GM21381 (cell line): ENCODE data around the gene ANKRD62.
"Not testable (repeated sequence)": the region's sequence is repeated elsewhere in the genome, so short reads cannot be mapped to it uniquely, and the experiment has no call there.

Experiments
- ATAC-seq: cut with Tn5 transposase; IDR thresholded peaks from one replicate; pipeline ENCODE4 v1.9.1; 2021; ENCODE audit warnings: mild to moderate bottlenecking, moderate library complexity; ENCODE audit not compliant: unreplicated experiment

Gene ANKRD62

DNA sequence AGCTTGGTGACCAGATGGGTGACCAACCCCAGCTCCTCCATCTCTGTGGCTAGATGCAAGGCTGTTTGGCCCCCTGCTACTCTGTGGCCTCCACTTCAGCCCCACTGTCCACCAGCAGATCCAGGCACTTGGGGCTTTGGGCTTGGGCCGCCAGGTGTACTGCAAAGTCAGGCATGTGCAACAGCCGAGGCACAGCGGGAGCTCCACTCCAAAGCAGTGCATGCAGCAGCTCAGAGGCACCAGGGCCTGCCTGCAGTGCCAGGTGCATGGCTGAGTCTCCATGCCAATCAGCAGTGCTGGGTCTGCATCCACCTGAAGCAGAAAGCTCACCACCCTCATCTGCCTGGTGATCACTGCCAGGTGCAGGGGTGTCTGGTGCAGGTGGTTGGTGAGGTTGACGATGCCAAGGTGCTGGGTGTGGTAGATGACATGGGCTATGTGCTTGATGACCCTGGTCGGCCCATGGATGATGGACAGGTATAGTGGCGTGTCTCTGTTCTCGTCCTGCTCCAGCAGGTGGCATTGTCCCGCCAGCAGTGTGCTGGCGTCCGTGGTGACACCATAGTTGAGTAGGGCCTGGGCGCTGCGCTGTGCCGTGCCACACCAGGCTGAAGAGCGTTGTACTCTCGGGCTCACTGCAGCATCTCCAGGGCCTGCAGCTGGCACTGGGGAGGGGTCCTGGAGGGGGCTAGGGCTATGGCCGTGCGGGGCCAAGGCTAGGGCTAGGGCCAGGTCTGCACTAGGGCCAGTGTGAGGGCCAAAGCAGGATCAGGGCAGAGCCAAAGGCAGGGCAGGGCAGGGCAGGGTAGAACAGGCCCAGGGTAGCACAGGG lies 1.0 kb upstream of the ANKRD62 start:
- ATAC-seq = no peak

DNA sequence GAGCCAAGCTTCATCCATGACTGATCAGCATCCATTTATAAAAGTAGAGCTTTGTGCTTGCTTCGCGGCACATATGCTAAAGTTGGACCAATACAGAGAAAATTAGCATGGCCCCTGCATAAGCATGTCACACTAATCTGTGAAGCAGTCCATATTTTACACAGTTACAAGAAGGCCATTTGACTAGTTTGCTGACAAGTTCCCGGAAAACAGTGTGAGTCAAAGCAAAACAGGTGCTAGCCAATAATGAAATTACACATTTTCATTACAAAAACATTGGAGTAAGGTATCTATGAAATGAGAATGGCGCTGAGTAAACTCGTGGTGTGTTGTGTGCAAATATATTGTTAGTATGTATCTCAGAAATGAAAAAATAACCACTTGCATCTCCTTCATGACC lies 4.7 kb downstream of the ANKRD62 start:
- no peak for ATAC-seq

DNA sequence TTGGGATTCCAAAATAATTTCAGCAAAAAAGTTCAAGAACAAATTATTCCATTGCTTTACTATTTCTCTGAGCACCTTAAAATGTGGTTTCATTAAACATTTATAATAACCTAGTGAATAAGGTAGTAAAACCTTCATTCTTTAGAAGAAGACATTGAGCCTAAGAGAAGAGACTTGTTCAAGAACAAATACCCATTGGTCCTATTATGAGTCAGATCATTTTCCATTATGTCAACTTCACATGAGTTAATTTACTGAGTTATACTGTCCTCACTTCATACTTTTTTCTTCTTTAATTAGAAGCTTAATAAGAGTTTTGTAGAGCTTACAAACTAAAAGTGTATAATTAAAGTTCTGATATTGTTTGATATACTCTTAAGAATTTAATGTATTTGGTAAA lies 5.5 kb downstream of the ANKRD62 start:
- no peak for ATAC-seq

DNA sequence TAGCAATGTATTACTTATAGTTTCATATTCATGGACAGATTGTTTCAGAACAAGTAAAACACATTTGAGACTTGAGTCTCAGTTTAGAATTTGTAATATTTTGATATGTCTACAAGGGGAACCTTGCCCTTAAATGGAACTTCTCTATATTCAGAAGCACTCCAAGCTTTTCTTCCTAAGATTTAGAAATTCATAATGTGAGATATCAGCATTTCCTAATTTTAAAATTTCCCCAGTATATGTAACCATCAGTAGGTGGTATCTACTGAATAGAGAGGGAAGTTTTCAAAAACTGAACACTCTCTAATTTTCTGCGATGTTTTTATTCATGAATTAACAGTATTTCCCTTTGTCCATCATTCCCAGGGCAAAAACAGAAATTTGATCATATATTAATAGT lies 7.6 kb downstream of the ANKRD62 start:
- ATAC-seq = no peak

DNA sequence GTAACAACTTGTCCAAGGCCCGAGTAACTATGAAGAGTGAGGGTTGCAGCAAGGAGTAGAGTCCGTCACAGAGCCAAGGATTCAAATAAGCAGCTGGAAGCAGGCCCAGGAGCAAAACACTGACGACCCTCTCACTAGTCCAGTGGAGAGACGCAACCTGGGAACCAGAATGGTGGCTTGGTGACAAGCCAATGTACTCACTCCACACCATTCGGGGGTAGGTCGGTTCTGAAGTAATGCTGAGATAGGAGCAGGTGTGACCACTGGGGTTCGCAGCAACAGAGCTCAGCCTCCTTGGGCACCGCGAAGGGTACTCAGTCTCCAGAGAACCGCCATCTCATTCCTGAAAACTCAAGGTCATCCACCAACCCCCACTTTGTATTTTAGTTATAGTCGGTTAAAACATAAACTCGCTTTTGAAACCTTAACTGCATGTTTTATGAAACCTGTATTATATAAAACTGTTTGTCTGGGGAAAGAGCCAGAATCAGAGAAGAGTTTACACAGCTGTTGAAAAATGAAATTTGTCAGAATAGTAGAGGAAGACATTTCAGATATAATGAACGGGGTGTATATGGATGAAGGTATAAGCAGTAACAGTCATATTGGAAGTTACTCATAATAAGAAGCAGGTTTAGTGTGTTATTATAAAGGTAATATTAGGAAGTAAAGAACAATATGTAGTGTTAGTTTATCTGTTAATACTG lies 8.6 kb downstream of the ANKRD62 start:
- ATAC-seq = no peak

DNA sequence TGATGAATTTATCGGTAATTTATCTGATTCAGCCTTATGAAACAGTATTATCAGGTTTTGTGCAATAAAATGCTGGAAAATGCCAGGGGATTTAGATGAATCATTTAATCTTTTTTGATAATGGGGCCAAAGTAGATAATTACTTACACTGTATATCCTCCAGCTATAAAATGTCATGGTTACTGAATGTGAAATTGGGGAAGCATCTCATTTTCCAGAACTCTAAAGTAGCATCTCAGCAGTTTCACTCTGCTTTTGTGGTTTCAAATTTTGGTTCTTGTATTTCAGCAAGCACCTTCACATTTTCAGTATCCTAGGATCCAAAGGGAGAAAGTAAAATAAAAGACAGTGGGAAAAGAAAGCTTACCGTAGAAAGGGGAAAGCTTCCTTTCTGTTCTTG lies 12.8 kb downstream of the ANKRD62 start:
- ATAC-seq = no peak

DNA sequence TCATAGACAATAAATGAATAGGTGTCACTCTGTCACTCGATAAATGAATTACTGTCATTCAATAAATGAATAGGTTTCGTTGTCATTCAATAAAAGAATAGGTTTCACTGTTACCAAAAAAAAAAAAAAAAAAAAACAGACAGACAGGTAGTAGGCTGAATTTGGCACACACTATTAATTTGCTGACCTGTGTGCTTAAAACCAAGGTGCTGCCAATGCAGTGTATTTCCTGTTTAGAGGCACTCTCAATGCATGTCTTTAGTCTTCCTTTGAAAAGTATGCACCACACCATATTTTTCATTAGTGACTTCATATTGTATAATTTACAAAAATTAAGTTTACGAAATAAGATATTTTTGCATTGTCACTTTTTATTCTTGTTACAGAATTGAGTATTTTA lies 16.2 kb downstream of the ANKRD62 start:
- no peak for ATAC-seq

DNA sequence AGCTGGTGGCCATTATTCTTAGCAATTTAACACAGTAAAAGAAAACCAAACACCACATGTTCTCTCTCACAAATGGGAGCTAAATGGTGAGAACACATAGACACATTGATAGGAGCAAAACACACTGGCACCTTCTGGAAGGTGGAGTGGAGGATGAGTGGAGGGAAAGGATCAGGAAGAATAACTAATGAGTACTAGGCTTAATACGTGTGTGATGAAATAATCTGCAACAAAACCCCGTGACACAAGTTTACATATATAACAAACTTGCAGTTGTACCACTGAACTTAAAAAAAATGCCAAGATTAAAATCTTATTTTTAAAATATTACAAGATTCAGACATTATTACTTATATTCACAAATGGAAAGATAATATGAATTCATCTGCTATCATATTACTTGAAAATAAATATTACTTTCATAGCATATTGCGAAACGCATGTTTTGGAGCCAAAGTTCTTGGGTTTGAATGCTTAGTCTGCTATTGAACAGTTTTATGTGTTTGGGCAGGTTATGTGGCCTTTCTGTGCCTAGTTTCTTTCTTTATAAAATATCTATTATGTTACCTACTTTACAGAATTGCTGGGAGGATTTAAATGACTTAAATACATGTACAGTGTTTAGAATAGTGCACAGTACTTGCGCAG lies 20.5 kb downstream of the ANKRD62 start:
- ATAC-seq = no peak

DNA sequence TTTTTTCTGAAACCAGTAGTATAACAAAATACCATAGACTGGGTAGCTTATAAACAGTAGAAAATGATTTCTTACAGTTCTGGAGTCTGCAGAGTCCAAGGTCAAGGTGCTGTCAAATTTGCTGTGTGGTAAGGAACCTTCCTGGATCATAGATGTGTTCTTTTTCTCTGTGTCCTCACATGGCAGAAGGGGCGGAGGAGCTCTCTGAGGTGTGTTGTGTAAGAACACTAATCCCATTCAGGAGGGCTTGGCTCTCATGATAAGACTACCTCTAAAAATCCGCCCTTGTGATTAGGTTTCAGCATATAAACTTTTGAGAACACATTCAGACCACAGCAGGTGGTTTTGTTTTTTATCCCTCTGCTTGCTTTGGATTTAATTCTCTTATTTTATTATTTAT lies 25.7 kb downstream of the ANKRD62 start:
- ATAC-seq = no peak

DNA sequence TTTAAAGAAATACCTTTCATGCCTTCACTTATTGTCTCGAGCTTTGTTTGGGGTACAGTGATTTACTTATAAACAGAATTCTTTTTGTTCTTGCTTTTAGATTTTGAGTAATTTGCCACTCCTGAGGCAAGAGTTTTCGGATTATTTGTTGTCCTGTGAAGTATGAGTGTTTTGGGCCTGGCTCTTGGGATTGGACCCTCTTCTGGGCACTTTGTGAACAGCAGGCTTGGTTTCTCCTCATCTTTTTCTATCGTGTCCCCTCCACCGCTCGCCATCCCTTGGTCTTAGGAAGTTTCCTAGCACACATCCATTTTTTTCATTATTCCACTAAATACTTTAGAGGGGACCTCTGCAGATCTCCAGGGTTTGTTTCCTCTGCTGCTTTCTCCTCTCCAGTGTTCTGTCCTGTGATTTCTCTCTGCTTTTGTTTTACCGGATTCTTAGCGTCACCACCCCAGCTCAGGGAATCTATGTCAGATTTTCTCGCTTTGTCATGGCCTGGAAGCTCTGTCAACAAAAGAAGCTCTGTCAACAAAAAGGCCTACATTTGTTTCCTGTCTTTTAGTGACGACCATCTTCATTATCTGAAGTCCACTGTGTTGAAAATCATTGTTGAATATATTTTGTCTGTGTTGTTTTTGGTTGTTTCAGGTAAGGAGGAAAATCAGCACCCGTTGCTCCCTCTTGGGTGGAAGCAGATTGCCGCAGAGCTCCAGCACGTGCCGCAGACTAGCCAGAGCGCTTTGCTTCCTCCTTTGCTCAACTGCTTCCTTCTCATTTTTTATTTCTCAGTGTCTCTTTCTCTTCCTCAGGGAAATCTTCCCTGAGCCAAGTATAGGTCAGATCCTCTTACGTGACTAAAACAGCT lies 27.8 kb downstream of the ANKRD62 start:
- ATAC-seq = no peak

DNA sequence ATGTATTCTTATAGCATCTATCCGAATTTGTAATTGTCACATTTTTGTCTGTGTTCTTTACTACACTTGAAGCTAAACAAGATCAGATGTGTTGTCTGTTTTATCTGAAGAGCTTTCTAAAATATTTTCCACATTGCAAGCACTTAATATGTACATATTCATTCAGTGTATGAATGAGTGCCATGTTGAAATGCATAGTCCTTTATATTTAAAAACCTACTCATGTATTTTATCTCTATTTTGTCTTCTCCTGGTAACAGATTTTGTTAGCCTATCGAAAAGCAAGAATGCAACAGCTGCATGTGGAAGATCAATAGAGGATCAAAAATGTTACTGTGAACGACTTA lies 28.4 kb downstream of the ANKRD62 start:
- not testable (repeated sequence) for ATAC-seq

DNA sequence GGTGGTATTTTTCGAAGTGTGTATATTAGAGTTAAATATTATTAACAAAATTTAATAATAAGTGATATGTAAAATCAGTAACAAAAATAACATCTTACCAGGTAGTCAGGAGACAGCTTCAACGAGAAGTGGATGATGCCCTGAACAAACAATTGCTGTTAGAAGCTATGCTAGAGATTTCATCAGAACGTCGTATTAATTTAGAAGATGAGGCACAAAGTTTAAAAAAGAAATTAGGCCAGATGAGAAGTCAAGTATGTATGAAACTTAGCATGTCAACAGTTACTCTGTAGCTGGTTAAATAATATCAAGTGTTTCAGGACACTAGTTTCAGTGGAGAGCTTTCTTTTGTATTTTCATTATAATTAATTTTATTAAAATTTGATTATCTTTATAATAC lies 34.0 kb downstream of the ANKRD62 start:
- not testable (repeated sequence) for ATAC-seq

DNA sequence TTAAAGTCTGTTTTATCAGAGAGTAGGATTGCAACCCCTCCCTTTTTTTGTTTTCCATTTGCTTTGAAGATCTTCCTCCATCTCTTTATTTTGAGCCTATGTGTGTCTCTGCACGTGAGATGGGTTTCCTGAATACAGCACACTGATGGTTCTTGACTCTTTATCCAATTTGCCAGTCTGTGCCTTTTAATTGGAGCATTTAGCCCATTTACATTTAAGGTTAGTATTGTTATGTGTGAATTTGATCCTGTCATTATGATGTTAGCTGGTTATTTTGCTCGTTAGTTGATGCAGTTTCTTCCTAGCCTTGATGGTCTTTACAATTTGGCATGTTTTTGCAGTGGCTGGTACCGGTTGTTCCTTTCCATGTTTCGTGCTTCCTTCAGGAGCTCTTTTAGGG lies 45.2 kb downstream of the ANKRD62 start:
- ATAC-seq = not testable (repeated sequence)

DNA sequence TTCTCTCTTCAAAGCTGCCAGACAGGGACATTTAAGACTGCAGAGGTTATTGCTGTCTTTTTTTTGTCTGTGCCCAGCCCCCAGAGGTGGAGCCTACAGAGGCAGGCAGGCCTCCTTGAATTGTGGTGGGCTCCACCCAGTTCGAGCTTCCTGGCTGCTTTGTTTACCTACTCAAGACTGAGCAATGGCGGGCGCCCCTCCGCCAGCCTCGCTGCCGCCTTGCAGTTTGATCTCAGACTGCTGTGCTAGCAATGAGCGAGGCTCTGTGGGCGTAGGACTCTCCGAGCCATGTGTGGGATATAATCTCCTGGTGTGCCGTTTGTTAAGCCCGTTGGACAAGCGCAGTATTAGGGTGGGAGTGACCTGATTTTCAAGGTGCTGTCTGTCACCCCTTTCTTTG lies 47.2 kb downstream of the ANKRD62 start:
- ATAC-seq = not testable (repeated sequence)

DNA sequence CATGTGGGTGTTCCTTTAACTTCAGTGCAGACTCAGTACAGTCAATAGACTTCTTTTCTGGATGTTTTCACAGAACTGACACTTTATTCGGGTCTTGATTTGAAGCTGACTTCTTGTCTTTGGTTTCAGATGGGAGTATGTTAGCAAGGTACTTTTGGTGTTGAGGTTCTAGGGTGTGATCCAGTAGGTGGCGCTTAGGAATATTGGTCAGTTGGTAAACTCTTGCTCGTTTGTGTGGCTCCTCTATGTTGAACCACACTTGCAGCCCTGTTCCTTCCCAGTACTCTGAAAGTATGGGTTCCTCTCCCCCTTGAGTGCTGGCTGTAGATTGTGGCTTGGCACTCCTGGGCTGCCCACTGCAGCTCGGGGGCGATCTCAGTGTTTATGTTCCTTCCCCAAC lies 48.1 kb downstream of the ANKRD62 start:
- ATAC-seq = not testable (repeated sequence)

DNA sequence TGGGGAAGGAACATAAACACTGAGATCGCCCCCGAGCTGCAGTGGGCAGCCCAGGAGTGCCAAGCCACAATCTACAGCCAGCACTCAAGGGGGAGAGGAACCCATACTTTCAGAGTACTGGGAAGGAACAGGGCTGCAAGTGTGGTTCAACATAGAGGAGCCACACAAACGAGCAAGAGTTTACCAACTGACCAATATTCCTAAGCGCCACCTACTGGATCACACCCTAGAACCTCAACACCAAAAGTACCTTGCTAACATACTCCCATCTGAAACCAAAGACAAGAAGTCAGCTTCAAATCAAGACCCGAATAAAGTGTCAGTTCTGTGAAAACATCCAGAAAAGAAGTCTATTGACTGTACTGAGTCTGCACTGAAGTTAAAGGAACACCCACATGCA lies 55.8 kb downstream of the ANKRD62 start:
- not testable (repeated sequence) for ATAC-seq

DNA sequence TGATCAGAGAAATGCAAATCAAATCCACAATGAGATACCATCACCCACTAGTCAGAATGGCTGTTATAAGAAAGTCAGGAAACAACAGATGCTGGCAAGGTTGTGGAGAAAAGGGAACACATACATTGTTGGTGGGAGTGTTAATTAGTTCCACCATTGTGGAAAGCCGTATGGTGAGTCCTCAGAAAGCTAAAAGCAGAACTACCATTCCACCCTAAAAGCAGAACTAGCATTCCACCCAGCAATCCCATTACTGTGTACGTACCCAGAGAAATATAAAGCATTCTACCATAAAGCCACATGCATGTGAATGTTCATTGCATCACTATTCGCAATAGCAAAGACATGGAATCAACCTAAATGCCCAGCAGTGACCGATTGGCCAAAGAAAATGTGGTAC lies 60.7 kb downstream of the ANKRD62 start:
- no peak for ATAC-seq

DNA sequence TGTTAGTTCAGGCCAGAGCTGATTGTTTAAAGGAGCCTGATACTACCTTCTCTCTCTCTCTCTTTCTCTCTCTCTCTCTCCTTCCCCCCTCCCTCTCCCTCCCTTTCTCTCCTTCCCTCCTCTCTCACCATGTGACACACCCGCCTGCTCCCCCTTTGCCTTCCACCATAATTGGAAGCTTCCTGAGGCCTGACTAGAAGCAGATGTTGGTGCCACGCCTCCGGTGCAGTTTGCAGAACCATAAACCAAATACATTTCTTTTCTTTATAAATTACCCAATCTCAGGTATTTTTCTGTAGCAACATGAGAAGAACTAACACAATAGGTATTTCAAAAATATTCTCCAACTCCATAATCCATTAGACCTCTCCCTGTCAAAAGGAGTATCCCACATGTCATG lies 62.4 kb downstream of the ANKRD62 start:
- no peak for ATAC-seq

DNA sequence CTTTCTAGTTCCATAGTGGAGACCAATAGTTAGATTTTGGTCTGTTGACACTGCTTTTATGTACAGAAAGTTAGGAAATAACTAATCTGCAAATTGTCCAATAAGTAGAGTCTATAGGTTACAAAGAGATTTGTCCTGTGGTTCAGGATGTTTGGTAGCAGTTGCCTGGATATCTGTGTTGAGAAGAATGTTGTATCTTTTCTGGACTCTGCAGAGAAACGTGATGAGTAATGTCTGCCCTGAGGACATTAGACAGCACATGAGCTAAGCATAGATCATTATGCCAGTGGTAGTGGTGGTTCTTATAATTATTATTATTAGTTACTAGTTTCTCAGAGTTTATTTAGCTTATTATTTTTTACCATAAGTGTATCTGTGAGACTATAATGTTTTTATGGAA lies 65.8 kb downstream of the ANKRD62 start:
- ATAC-seq = no peak

DNA sequence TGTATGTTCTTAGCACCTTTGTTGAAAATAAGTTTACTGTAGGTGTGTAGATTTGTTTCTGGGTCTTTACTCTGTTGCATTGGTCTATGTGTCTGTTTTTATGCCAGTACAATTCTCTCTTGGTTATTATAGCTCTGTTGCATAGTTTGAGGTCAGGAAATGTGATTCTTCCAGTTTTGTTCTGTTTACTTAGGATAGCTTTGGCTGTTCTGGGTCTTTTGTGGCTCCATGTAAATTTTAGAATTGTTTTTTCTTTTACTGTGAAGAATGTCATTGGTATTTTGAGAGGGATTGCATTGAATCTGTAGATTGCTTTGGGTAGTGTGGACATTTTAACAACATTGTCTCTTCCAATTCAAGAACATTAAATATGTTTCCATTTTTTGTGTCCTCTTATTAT lies 69.1 kb downstream of the ANKRD62 start:
- no peak for ATAC-seq
